ENCODE data around the gene CWC25. TPM values are rescaled to one million over a fixed set of nuclear protein-coding genes. Genes with fewer than 3 reads are reported as not detected.
A peak's percentile ranks its signal among the peaks of the same experiment; 100 is the strongest.

Gene CWC25
- total and polyA plus RNA-seq, 2 donors: 11.8 to 18.9 TPM

DNA sequence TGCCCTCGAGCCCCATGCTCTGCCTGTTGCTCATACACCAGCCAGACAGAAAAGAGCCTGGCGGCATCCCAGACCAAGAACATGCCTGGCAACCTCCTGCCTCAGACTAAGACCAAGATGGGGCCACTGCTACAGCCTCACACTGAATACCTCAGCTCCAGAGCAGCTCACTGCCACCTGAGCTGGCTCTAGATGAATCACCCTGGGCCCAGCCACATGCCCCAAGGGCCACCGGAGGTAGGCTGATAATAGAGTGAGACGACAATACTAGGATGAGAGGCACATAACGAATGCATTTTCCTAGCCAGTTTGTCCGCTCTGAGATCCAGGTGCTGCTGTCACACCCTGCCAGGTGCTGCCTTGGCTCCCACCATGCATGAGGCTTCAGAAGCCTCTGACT, 38.7 kb downstream of the CWC25 start:
- whole genome bisulfite sequencing: 82% methylated on average over 6 of the region's 6 CpGs
- Histone ChIP-seq H3K4me3 (ENCODE audit: low read depth, low read length) (no peak overlapping the region), H3K4me1 (ENCODE audit: insufficient read depth) (no peaks in the 10 kb centered on the region), H3K36me3 (ENCODE audit: insufficient read depth) (no peaks in the 10 kb centered on the region), H3K27ac (ENCODE audit: low read depth) (no peak overlapping the region)
- DNase-seq (ENCODE audit: extremely low spot score): no peak

DNA sequence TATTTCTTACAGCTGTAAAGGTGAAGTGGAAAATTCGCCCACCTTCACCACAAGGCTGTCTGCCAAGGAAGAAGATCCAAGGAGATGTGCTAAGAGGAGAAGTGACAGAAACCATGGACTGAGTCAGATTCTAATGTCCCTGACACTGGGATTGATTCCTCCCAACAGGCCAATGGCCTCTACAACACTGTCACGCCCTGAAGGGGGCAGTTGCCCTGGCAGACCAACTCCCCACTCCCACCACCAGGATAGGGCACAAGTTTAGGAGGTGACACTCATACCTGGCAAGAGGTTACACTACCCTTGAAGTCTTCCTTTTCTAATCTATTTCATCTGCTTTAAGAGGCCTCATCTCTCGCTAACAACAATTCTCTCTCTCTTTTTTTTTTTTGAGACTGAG, 41.9 kb downstream of the CWC25 start:
- Histone ChIP-seq H3K4me1 (ENCODE audit: insufficient read depth) (no peaks in the 10 kb centered on the region), H3K36me3 (ENCODE audit: insufficient read depth) (peaks cover 5% of the 10 kb centered on the region), H3K4me3 (ENCODE audit: low read depth, low read length) (no peak overlapping the region), H3K27ac (ENCODE audit: low read depth) (no peak overlapping the region)
- WGBS: 93% methylated on average over 3 of the region's 3 CpGs
- DNase-seq (ENCODE audit: extremely low spot score): no peak

DNA sequence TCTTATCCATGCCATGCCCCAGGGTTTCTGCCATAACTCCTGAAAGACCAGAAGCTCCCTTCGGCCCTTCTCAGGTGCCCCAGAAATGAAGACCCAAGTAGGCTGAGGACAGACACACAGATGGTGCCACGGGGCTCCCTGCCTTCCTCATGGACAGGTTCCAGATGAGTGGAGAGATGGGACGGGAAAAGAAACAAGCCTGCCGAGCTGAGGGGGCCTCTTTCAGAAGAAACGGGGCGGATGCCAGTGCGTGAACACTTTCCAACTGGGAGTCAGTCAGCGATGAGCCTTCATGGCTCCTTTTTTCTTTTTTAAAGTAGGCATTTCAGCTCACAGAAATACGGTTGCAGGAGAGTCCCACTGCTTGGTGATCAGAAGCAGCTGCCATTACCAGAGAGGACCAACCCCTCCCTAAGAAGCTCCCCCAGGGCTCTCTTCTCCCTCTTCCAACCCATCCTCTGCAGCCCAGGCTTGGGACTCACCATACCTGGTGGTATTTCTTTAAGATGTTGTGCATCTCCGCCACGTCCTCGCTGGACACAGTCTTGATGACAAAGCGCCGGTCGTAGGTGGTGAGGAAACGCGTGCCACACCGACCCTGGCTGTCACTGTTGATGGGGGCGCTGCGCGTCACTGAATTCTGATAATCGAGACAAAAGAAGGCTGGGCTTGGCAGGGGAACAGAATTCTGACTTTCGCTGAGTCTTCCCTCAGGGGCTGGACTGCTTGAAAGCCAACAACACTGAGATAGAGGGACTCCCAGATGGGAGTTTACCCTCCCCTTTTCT, 45.0 kb downstream of the CWC25 start:
- H3K36me3 ChIP-seq (ENCODE audit: insufficient read depth): peaks cover 5% of the 10 kb centered on the region
- 87% methylated on average over 23 of the region's 23 CpGs for WGBS
- no peak overlapping the region for H3K4me3 ChIP-seq (ENCODE audit: low read depth, low read length)

DNA sequence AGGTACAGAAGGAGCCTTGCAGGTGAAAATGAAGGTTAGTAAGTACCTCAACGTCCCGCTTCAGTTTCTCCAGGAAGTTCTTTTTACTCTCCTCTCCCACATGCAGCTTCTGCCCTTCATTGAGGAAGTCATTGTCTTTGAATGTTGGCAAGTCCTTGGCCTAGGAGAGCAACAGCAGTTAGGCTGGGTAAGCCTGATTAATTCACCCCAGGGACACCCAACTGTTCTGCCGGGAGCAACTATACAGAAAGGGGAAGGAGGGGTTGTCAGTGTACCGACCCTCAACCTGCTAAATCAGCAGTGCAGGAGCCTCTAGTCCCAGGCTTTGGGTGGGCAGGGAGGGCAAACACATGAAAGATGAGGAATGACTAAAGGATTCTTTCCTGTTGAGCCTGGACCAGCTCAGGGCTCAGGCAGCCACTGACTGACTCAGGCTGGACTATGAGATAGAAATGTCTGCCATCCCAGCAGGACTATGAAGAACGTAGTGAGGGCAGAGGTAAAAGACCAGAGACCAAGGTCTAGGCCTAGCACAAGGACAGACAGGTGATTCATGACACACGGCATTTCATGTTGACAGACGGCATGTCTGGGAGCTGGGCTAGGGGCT, 47.4 kb downstream of the CWC25 start:
- 81% methylated on average over 7 of the region's 7 CpGs for WGBS
- Histone ChIP-seq H3K4me1 (ENCODE audit: insufficient read depth) (no peaks in the 10 kb centered on the region), H3K27ac (ENCODE audit: low read depth) (no peak overlapping the region), H3K36me3 (ENCODE audit: insufficient read depth) (peaks cover 5% of the 10 kb centered on the region), H3K4me3 (ENCODE audit: low read depth, low read length) (no peak overlapping the region)
- no peak for DNase-seq (ENCODE audit: extremely low spot score)

More for the DNA sequence above, 45.0 kb downstream of the CWC25 start:
- Histone ChIP-seq H3K27ac (ENCODE audit: low read depth) (no peak overlapping the region), H3K4me1 (ENCODE audit: insufficient read depth) (no peaks in the 10 kb centered on the region)
- DNase-seq (ENCODE audit: extremely low spot score): no peak

DNA sequence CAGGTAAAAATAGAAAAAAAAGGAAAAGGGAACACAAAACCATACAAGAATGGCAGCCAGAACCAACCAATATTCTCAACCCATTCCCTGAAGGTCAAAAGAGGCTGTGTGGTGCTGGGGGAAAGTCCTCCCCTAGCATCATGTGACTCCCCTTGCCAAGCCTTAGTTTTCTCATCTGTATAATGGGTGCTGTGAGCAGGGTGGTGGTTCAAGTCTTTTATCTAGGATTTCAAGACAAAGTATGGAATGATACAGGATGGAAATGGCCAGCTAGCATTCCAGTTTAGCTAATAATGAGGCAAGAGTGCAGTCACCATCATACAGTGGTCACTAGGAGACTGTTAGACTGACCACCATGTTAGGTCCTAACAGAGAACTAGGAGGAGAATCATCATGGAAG, 51.9 kb downstream of the CWC25 start:
- no peak overlapping the region for H3K4me3 ChIP-seq (ENCODE audit: low read depth, low read length)
- DNase-seq (ENCODE audit: extremely low spot score): no peak
- peaks cover 2% of the 10 kb centered on the region for H3K36me3 ChIP-seq (ENCODE audit: insufficient read depth)
- no peaks in the 10 kb centered on the region for H3K4me1 ChIP-seq (ENCODE audit: insufficient read depth)
- H3K27ac ChIP-seq (ENCODE audit: low read depth): no peak overlapping the region

DNA sequence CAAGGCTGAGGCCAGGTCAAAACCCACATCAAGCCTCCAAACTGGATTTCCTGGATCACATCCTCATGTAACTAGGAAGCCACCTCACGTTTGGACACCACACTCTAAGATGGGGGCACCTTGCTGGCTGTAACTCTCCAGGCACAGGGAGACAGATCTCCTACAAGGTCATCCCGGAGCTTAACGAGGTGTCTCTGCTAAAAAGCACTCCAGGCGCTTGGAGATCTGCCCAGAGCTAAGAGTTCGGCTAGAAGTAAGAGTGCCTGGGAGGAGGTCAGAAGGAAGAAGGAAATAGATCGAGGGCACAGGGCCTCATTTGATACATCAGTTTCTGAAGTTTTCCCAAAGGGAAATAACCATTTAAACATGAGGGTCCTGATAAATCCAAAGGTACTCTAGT, 56.7 kb downstream of the CWC25 start:
- Histone ChIP-seq H3K4me3 (ENCODE audit: low read depth, low read length) (no peak overlapping the region), H3K4me1 (ENCODE audit: insufficient read depth) (no peaks in the 10 kb centered on the region), H3K27ac (ENCODE audit: low read depth) (no peak overlapping the region), H3K36me3 (ENCODE audit: insufficient read depth) (peaks cover 2% of the 10 kb centered on the region)
- no peak for DNase-seq (ENCODE audit: extremely low spot score)
- 51% methylated on average over 6 of the region's 6 CpGs for WGBS

DNA sequence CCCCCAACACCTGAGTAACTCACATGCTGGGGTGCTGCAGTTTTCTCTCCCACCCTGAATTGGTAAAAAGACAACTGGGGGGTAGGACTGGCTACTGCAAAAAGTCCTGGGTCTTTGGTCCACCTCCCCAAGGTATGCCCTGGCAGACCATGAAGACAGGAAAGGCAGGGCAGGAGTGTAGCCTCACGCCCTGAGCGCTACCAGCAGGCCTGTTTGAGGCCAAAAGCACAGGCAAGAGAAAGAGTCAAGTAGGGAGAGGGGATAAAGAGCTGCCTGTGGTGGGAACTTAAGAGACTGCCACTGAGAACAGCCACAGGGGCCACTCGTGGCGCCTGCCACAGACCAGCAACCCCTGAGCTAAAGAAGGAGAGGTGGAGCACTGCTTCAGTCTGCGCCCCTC, 58.8 kb downstream of the CWC25 start:
- H3K27ac ChIP-seq (ENCODE audit: low read depth): no peak overlapping the region
- H3K4me3 ChIP-seq (ENCODE audit: low read depth, low read length): no peak overlapping the region
- no peaks in the 10 kb centered on the region for H3K4me1 ChIP-seq (ENCODE audit: insufficient read depth)
- H3K36me3 ChIP-seq (ENCODE audit: insufficient read depth): no peaks in the 10 kb centered on the region
- no peak for DNase-seq (ENCODE audit: extremely low spot score)
- WGBS: 88% methylated on average over 5 of the region's 5 CpGs

DNA sequence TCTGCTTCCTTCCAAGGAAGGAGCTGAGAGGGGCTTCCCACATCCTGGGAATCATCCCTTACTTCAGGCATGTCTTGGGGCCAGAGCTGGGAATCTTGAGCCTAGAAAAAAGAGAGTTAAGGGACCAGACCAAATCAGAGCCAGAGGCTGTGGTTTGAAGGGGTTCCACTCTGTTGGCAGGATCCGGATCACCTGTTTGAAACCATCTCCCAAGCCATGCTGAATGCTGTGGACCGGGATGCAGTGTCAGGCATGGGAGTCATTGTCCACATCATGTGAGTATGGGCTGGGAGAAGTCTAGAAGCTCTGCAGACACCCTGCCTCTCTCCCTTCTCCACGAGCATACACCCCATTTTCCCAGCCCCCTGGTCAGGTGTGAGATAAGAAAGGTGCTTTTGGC, 62.9 kb downstream of the CWC25 start:
- no peaks in the 10 kb centered on the region for H3K4me1 ChIP-seq (ENCODE audit: insufficient read depth)
- no peak overlapping the region for H3K27ac ChIP-seq (ENCODE audit: low read depth)
- no peaks in the 10 kb centered on the region for H3K36me3 ChIP-seq (ENCODE audit: insufficient read depth)
- WGBS: 87% methylated on average over 3 of the region's 3 CpGs
- no peak for DNase-seq (ENCODE audit: extremely low spot score)
- no peak overlapping the region for H3K4me3 ChIP-seq (ENCODE audit: low read depth, low read length)

DNA sequence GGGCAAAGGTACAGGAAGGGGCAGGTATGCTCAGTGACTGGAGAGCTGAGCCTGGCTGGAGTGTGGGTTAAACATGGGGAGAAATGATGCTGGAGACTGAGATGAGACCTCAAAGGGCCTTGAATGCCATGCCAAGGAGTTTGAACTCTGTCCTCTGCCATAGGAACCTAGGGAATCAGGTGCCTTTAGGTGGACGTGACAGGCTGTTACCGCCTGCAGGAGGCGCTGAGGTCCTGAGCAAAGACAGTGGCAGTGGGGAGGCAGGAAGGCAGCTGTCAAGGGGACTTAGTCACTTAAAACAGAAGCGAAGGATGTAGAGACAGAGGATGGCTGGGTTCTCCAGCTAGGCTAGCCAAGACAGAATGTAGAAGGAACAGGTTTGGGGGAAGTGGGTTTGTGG, 63.5 kb downstream of the CWC25 start:
- WGBS: 68% methylated on average over 4 of the region's 4 CpGs
- no peak for DNase-seq (ENCODE audit: extremely low spot score)
- Histone ChIP-seq H3K27ac (ENCODE audit: low read depth) (no peak overlapping the region), H3K4me3 (ENCODE audit: low read depth, low read length) (no peak overlapping the region), H3K36me3 (ENCODE audit: insufficient read depth) (no peaks in the 10 kb centered on the region), H3K4me1 (ENCODE audit: insufficient read depth) (no peaks in the 10 kb centered on the region)

DNA sequence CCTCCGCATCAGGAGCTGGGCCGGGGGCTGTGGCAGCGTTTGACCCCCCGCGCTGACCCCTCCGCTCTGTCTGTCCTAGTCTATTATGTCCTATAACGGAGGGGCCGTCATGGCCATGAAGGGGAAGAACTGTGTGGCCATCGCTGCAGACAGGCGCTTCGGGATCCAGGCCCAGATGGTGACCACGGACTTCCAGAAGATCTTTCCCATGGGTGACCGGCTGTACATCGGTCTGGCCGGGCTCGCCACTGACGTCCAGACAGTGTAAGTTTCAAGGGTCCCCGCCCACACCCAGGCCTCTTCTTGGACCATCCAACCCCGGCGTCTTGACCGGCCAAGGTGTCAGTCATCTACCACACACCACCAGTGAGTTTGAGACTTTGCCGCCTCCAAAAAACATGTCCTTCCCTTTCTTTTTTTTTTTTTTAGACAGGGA, 72.0 kb downstream of the CWC25 start:
- peak overlapping the region; percentile 82 for H3K4me3 ChIP-seq (ENCODE audit: low read depth, low read length)
- peaks cover 4% of the 10 kb centered on the region for H3K36me3 ChIP-seq (ENCODE audit: insufficient read depth)
- H3K27ac ChIP-seq (ENCODE audit: low read depth): peak overlapping the region; percentile 55
- H3K4me1 ChIP-seq (ENCODE audit: insufficient read depth): no peaks in the 10 kb centered on the region
- DNase-seq (ENCODE audit: extremely low spot score): no peak
- 8% methylated on average over 22 of the region's 22 CpGs for WGBS

DNA sequence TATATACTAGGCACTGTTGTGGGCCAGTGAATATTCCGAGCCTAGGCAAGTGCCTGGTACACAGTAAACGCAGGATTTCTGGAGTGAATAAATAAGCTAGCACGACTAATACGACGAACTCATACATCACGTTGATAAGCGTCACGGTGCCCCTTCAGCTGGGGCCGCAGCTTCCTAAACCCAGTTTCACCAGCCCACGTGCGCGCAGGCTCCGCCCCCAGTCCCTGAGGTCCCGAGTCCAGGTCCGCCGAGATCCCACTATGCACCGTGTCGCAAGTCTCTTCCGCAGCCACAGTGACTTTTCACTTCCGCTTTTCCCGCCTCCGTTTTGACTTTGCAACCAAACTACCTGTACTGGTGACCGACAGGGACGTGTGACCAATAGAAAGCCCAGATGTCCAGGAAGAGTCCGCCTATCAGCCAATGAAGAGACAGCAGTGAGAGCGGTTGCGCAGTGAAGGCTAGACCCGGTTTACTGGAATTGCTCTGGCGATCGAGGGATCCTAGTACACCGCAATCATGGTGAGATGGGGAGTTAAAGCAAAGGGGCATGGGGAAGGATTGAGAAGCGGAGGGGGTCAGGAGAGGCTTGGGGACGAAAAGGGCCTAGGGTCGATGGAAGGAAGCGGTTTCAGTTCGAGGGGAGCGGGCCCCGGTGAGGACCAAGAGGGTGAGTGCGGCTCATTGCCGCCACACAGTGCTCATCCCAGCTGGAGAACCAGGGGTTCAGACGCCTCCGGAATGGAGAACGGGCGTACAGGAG, 72.6 kb downstream of the CWC25 start, which contains the start of gene PSMB3:
Gene PSMB3 (plus strand): TSS at position 434 of the 763 bp plus-strand sequence. CDS start 86 bp downstream, at position 520.
- H3K27ac ChIP-seq (ENCODE audit: low read depth): peak within 1 kb of the TSS; percentile 68
- H3K4me1 ChIP-seq (ENCODE audit: insufficient read depth): no peaks in the 10 kb centered on the region
- WGBS: under 1% methylated on average over 44 of the region's 44 CpGs
- H3K36me3 ChIP-seq (ENCODE audit: insufficient read depth): peaks cover 4% of the 10 kb centered on the region
- DNase-seq (ENCODE audit: extremely low spot score): peak; percentile 99
- peak within 1 kb of the TSS; percentile 82 for H3K4me3 ChIP-seq (ENCODE audit: low read depth, low read length)

DNA sequence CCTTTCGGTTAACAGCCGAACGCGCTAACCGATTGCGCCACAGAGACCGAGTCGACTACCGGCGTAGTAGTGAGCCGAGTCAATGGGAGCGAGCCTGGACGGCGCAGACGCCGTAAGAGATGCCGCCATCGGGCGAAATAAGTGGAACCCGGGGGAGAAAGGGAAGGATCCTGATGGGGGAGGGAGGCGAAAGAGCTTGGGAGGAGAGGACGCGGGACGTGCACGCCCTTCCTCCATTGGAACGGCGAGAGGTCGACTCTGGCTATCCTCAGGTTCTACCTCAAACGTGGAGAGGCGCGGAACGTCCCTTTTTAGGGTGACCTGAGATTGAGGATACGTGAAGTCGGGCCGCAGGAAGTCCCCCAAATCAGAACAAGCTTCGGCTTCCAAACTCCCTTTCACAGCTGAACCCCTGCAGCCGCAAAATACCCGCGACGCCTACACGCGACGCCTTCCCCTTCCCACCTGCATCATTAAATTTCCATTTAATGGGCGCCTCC, 73.3 kb downstream of the CWC25 start:
- DNase-seq (ENCODE audit: extremely low spot score): peak; percentile 74
- peaks cover under 1% of the 10 kb centered on the region for H3K4me1 ChIP-seq (ENCODE audit: insufficient read depth)
- peak overlapping the region; percentile 68 for H3K27ac ChIP-seq (ENCODE audit: low read depth)
- WGBS: under 1% methylated on average over 44 of the region's 44 CpGs
- H3K36me3 ChIP-seq (ENCODE audit: insufficient read depth): peaks cover 4% of the 10 kb centered on the region
- H3K4me3 ChIP-seq (ENCODE audit: low read depth, low read length): peak overlapping the region; percentile 29

DNA sequence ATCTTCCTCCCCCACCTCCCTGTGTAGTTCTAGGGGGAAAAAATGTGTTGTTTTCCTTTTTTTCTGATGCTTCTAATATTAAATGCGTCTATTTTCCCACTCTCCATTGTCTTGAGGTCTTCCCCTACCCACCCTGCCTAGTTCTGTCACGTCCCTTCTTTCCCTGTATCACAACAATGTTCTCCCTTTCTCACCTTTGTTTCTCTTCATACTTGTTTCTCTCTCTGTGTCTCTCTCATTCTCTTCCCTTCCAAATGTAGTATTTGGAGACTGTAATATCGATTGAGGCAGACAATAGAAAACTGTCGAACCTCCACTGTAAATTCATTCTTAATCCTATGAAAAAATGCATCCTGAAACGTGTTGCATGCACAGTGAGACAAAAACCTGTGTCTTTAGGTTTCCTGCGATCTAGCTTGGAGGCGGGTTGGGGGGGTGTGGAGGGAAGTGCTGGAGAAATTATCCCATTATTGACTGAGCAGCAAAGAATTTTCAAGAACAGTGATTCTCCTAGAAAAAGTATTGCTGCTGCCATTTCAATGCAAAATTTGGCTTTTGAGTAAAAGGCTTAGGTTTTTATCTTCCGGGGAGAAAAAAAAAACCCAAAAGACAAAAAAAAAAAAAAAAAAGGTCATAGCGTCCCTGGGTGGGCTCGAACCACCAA, 73.8 kb downstream of the CWC25 start:
- no peak for DNase-seq (ENCODE audit: extremely low spot score)
- Histone ChIP-seq H3K36me3 (ENCODE audit: insufficient read depth) (peaks cover 4% of the 10 kb centered on the region), H3K4me3 (ENCODE audit: low read depth, low read length) (no peak overlapping the region), H3K4me1 (ENCODE audit: insufficient read depth) (peaks cover 1% of the 10 kb centered on the region), H3K27ac (ENCODE audit: low read depth) (no peak overlapping the region)
- WGBS: 8% methylated on average over 10 of the region's 10 CpGs
